HG02943 (cell line): ENCODE data around the gene CHRM3.

Source experiments
- ATAC-seq: cut with Tn5 transposase; IDR thresholded peaks from one replicate; pipeline ENCODE4 v1.9.1; 2021; ENCODE audit warnings: mild to moderate bottlenecking, low read depth, moderate library complexity; ENCODE audit not compliant: unreplicated experiment

Gene CHRM3

DNA sequence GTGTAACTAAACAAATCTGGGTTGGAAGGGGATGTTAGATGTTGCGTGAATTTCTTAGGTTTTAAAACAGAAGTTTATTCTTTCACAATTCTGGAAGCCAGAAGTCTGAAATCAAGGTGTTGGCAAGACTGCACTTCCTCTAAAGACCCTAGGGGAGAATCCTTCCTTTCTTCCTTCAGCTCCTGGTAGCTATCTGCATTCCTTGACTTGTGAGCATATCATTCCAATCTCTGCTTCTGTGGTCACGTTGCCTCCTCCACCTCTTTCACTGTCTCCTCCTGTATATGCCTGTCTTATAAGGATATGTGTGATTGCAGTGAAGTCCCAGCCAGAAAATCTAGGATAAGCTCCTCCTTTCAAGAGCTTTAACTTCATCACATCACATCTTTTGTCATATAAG is 7.7 kb downstream of the CHRM3 start:
- ATAC-seq: no peak

DNA sequence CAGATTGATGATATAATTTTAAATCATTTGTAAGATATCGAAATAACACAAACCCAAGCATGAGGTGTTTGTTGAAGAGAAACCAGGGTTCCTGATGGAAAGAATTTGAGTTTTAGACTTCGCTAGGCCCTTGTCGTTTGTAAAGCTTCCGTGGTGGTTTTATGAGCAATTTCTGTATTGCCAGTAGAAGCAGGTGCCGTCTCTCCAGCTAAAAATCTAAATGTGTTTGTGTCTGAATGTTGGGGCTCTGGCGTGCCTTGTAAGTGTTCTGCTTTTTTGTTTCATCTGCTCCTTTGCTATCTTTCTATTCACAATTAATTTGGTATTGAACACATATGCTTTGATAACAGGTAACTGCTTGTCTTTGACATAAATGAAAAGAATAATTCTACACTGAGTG is 27.5 kb downstream of the CHRM3 start:
- ATAC-seq: no peak

DNA sequence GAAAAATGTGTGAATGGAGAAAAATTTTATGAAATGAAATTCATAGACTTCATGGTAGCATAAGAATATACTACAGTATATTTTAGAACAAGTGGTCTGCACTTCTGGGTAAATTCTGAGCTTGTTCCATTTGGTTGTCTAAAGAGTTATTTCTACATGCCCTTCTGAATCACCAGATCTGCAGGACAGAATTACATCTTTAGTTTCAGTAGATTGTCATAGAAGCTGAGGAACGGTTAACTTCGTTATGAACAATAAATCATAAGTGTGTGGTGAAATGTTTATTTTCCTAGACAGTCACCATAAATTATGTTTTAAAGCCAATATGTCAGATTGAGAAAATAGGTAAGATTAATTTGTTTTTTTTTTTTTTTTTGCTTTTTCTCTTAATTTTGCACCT is 30.9 kb downstream of the CHRM3 start:
- ATAC-seq: no peak

DNA sequence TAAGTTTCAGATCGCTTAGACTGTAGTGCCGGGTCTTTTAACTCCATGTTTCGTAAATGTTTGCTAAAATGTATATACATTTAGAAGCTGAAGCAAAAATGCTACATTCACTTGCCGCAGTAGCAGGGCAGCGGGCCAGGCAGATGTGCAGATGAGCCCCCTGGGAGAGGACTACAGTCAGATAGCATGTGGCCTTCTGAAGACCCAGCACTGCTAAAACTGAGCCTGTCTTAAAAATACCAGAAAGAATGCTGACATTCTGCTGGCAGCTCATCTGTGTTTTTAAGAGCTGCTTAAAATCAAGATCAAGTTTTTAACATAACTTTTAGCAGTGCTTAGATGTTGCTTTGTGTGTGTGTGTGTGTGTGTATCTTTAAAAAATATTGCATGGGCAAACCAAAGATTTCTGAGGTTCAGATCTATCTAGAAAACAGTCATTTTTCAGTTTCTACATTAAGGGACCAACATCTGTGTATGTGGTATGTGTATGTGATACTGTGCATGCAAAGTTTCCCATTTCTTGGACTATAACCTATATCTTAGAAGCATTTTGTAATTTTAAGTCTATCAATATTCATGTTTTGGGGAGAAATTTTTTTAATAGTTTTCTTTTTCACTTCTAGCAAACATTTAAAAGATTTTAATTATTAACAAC is 31.7 kb downstream of the CHRM3 start:
- ATAC-seq: no peak

DNA sequence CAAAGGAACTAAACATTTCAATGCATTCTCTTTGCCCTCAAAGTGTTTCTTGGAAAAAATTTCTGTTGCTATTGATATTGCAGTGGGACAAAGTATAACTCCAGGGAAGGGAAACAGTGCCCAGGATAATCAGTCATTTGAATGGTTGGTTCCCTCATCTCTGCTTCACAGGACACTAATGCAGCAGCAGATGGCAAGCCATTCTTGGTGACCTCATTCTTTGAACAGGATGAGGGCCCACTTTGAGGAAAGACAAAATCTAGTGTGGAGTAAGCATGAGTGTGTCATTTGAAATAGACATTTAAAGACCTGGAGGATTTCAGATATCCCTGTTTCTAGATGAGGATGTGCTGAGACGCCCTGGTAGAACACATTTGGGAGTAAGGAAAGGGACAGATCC is 32.3 kb downstream of the CHRM3 start:
- no peak for ATAC-seq

DNA sequence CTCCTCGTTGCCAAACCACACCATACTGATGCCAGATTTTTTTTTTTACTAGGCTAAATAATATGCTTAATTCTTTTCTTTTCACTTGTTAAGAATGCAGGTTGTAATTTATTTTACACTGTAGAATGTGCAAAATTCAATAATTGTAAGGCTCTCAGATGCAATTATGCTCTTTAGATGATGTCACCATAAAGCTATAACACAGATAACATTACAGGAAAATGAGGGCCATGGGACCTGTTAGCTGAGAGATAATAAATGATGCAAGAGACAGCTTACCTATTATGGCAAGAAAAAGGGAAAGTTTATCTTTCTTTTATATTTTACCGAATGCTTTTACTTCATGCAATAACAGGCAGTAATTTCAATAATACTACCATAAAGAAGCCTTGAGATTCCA is 35.4 kb downstream of the CHRM3 start:
- no peak for ATAC-seq

DNA sequence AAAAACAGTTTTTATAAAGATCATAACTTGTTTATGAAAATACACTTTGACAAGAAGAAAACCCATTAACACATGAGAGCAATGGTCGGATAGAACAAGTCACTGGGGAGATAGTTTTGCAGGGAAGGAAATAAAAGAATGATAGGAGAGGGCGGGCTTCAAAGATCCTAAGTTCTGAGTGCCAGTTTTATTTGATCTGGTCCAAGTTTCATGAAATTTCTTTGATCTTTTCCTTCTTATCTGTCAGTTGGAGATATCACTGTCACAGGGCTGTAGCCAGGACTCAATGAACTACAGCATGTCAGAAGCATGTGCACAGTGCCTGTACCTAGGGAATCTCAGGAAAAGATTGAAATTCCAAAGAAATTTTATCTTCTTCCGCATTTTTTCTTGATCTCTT is 36.5 kb downstream of the CHRM3 start:
- ATAC-seq: no peak

DNA sequence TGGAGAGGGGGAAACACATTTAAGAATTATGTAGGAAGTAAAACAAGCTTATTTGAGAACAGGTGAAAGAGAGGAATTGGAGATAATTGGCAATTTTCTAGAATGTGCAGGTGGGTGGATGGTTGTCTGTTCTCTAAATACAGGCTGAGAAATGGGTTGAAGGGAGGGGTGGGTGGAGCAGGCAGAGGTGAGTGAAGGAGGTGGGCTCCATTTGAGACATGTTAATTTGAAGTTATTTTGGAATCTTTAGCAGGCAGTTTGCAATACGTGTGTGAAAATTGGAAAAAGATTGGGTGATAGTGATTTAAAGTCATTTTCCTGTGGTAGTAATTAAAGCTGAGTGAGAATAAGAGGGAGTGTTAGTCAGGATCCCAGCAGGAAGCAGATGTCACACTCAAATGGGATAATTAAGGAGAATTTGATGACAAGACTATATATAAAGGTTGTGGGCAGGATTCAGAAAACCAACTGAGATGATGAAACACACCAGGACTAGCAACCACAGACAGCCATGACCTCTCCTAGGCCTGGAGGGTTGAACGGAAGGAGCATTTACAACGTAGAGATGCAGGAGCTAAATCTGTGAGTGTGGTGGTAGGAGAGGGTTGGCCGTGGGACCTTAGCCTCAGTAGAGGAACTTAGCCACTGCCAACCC is 40.6 kb downstream of the CHRM3 start:
- ATAC-seq: no peak

DNA sequence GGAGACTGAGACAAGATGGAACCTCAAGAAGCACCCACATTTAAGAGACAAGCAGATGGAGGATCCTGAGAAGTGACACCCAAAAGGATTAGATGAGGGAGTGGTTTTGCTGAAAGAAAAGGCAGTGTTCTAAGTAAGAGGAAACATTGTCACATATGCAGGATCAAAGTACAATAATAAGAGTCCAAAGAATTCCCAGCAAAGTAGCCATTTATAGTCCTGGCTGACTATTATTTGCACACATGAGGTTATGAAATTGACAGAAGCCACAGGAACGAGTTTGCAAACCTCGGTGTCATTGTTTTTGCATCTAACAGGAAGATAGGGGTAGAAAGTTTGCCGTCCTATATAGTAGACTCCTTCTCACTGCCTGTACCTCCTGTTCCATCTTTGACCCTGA is 41.3 kb downstream of the CHRM3 start:
- ATAC-seq: no peak

DNA sequence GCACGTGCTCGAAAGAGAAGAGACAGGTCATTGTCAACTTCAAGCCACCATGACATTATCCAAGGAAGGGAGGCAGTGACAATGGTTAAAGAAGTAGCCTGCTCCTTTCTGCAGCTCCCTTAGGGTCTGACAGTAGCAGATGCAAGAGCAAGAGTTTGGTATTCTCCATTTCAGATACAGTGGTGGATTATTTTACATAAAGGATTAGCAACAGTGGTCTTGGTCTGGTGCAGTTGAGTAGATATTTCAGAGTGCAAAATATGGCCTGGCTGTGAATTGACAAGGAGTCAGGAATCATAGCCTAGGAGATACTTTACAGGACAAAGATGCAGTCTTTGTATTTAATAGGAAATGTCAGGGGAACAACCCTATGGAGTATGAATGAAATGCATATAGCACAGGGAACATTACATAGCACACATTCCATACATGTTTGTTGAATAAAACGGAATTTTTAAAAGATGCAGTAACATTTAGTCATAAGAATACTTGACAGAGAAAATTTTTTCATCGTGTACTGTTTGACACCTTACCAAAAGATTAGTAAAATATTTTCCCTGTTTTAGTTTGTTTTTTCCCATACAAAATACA is 41.8 kb downstream of the CHRM3 start:
- ATAC-seq: no peak

DNA sequence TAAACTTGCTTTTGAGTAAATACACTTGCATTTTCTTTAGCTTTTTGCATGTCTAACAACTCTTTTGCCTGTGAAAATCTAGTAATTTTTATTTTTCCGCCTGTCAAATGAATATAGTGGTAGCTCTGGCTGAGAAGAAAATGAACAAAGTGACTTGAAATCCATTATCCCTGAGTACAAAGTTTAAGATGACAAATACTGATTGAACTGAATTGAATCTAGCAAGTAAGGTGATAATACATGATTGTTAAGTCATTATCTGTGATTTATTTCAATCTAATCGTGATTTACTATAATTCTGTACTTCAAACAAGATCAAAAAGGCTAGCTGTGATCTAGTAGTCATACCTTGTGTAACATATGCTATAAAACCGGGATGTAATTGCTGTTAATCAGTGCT is 42.8 kb downstream of the CHRM3 start:
- no peak for ATAC-seq

DNA sequence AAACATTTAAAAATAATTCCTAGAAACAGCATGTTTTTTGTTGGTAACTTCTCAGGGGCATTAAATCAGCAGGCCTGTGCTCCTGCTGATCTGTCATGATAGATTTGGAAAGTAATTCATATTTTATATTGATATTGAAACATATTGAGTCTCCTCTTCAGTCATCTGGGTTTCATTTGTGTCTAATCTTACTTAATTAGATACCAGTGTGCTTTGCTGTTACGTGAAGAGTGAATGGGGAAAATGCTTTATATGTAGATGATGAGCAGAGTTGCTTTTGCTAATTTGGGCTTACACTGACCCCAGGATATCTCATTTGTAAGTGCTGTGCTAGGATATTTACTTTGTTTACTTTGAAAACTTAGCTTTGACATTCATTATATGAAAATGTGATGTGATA is 45.9 kb downstream of the CHRM3 start:
- ATAC-seq: no peak

DNA sequence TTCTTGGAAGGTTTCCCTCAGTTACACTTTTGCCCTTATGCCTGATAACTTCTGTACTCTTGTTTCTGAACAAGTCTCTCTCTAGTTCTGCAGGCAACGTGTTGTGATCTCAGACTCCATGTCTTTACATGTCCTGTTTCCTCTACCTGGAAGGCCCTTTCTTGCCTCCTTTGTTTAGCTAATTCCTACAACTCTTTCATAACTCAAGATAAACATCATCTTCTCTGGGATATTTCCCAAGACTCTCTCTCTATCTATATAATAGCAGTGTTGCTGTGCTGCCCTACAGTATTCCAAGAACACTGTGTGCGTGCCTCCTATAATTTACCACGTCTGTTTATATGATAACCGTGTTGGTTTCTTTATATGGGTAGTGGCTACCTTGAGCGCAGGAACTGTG is 47.8 kb downstream of the CHRM3 start:
- ATAC-seq: no peak
